Ishikawa (cell line): Measurements from ENCODE around the gene SSH2.

Experiments used
- CEBPB ChIP-seq: IDR thresholded peaks from 2 replicates; pipeline ENCODE4 v1.6.1; 2012
- CREB1 ChIP-seq: IDR thresholded peaks from 2 replicates; pipeline ENCODE4 v1.6.1; 2012; ENCODE audit warnings: low read depth
- EGR1 ChIP-seq: IDR thresholded peaks from 2 replicates; pipeline ENCODE4 v1.6.1; 2012
- EP300 ChIP-seq: IDR thresholded peaks from 2 replicates; pipeline ENCODE4 v1.6.1; 2012; ENCODE audit warnings: borderline replicate concordance
- FOXM1 ChIP-seq: IDR thresholded peaks from 2 replicates; pipeline ENCODE4 v1.6.1; 2012; ENCODE audit warnings: low read depth, borderline replicate concordance
- MAX ChIP-seq: IDR thresholded peaks from 2 replicates; pipeline ENCODE4 v1.6.1; 2012
- NFIC ChIP-seq: IDR thresholded peaks from 2 replicates; pipeline ENCODE4 v1.6.1; 2012
- RAD21 ChIP-seq: IDR thresholded peaks from 2 replicates; pipeline ENCODE4 v1.6.1; 2012; ENCODE audit warnings: low read depth
- REST ChIP-seq: IDR thresholded peaks from 2 replicates; pipeline ENCODE4 v1.6.1; 2012; ENCODE audit warnings: low read depth, mild to moderate bottlenecking
- TAF1 ChIP-seq: IDR thresholded peaks from 2 replicates; pipeline ENCODE4 v1.6.1; 2012; ENCODE audit warnings: low read depth, mild to moderate bottlenecking
- TCF12 ChIP-seq: IDR thresholded peaks from 2 replicates; pipeline ENCODE4 v1.6.1; 2012; ENCODE audit warnings: low read depth
- TEAD4 ChIP-seq: IDR thresholded peaks from 2 replicates; pipeline ENCODE4 v1.6.1; 2012
- USF1 ChIP-seq: IDR thresholded peaks from 2 replicates; pipeline ENCODE4 v1.6.1; 2012
- YY1 ChIP-seq: IDR thresholded peaks from 2 replicates; pipeline ENCODE4 v1.6.1; 2012; ENCODE audit warnings: low read depth
- ZBTB7A ChIP-seq: IDR thresholded peaks from 2 replicates; pipeline ENCODE4 v1.6.1; 2012; ENCODE audit warnings: low read depth

SSH2 gene

GRCh38 chr17:29655323-29655722, 274.7 kb downstream of the SSH2 start:
- TF ChIP-seq ZBTB7A = no peak

GRCh38 chr17:29653995-29654714, 275.9 kb downstream of the SSH2 start:
- no peak for TF ChIP-seq TAF1

GRCh38 chr17:29652976-29653375, 277.1 kb downstream of the SSH2 start:
- TF ChIP-seq MAX (no peak), YY1 (no peak), REST (no peak), FOXM1 (no peak), CEBPB (no peak), TEAD4 (no peak), ZBTB7A (no peak), TCF12 (no peak), USF1 (no peak), CREB1 (no peak), RAD21 (no peak)

GRCh38 chr17:29650396-29650795, 279.6 kb downstream of the SSH2 start:
- TF ChIP-seq TCF12 (no peak), YY1 (no peak), REST (no peak), RAD21 (no peak), CREB1 (no peak), CEBPB (no peak), FOXM1 (no peak), MAX (no peak), USF1 (no peak), EP300 (no peak), ZBTB7A (no peak), TEAD4 (no peak), NFIC (no peak), EGR1 (no peak)

- TF ChIP-seq CREB1 (no peak), TCF12 (no peak), TEAD4 (no peak), EGR1 (no peak), EP300 (no peak)
Observed at GRCh38 chr17:29649359-29649758, 280.7 kb downstream of the SSH2 start.

- TF ChIP-seq NFIC = no peak
- no peak for TF ChIP-seq ZBTB7A
- TF ChIP-seq TEAD4 = no peak
- no peak for TF ChIP-seq TAF1
- TF ChIP-seq TCF12 = no peak
- TF ChIP-seq RAD21 = no peak
- no peak for TF ChIP-seq EGR1
- no peak for TF ChIP-seq REST
- no peak for TF ChIP-seq CREB1
- no peak for TF ChIP-seq CEBPB
Observed at GRCh38 chr17:29648005-29648404, 282.0 kb downstream of the SSH2 start.
